Measurements from ENCODE around the gene CRISP2. TPM values are rescaled to one million over a fixed set of nuclear protein-coding genes. Genes with fewer than 3 reads are reported as not detected.

CRISP2 gene
- total and polyA plus RNA-seq, 2 donors (not counting 3 experiments of a cell fraction or from before 2014, with no cell fraction given) = not detected

- Histone ChIP-seq H3K4me2 (ENCODE audit: insufficient read depth, low read length) (no peak overlapping the region), H3K9me3 (replicated peaks; ENCODE audit: control insufficient read depth, insufficient read depth, low read length) (no peaks in the 10 kb centered on the region), H3K4me1 (ENCODE audit: control insufficient read depth, extremely low read depth, insufficient read depth, low read length) (no peaks in the 10 kb centered on the region), H3K36me3 (ENCODE audit: control insufficient read depth in 2 of 2, extremely low read depth in 1 of 2, insufficient read depth in 2 of 2, low read length in 2 of 2) (no peaks in the 10 kb centered on the region), H3K9ac (replicated peaks; ENCODE audit: extremely low read depth, insufficient read depth, low read length) (no peak overlapping the region), H3K79me2 (ENCODE audit: control insufficient read depth, insufficient read depth, low read length) (no peaks in the 10 kb centered on the region), H3K9me1 (replicated peaks; ENCODE audit: control insufficient read depth, extremely low read depth, insufficient read depth, low read length) (no peaks in the 10 kb centered on the region), H3K27me3 (ENCODE audit: control insufficient read depth in 2 of 2, insufficient read depth in 2 of 2, low read length in 2 of 2) (peaks cover 0 to 2% of the 10 kb centered on the region in 2 experiments), H4K20me1 (replicated peaks; ENCODE audit: control insufficient read depth, extremely low read depth, insufficient read depth, low read length) (no peaks in the 10 kb centered on the region), H3K27ac (ENCODE audit: insufficient read depth, low read depth, low read length) (no peak overlapping the region), H2AFZ (ENCODE audit: low read depth, low read length) (no peak overlapping the region), H3K4me3 (replicated peaks in 1 of 3; ENCODE audit: insufficient read depth in 1 of 3, low read depth in 1 of 3, low read length in 3 of 3) (no peak overlapping the region)
- no peak for TF ChIP-seq JUN (IDR thresholded peaks at IDR 0.05; ENCODE audit: borderline replicate concordance, insufficient read depth, insufficient read length, low read depth)
- TF ChIP-seq MAX (IDR thresholded peaks at IDR 0.05; ENCODE audit: insufficient read depth, insufficient read length) = no peak
- no peak for TF ChIP-seq FOS (IDR thresholded peaks at IDR 0.05; ENCODE audit: borderline replicate concordance, insufficient read depth, low read length)
- TF ChIP-seq GATA2 (IDR thresholded peaks at IDR 0.05; ENCODE audit: insufficient read depth, insufficient read length, low read depth, low read length) = no peak
- TF ChIP-seq CTCF (IDR thresholded peaks at IDR 0.05; ENCODE audit: extremely low read depth in 1 of 2, insufficient read depth in 1 of 2, low read depth in 1 of 2, low read length in 2 of 2) = no peak
- TF ChIP-seq POLR2A (IDR thresholded peaks at IDR 0.05; ENCODE audit: low read depth, low read length) = no peak
- TF ChIP-seq POLR2AphosphoS5 (IDR thresholded peaks at IDR 0.05; ENCODE audit: insufficient read depth, low read depth, low read length) = no peak
- TF ChIP-seq MYC (IDR thresholded peaks at IDR 0.05; ENCODE audit: low read depth, low read length) = no peak
- no peak for TF ChIP-seq EZH2 (IDR thresholded peaks at IDR 0.05; ENCODE audit: borderline replicate concordance, low read depth, low read length, severe bottlenecking)
- DNase-seq (ENCODE audit: low read depth, low spot score) = no peak
- FAIRE-seq = no peak
- BruUV-seq (replicated peaks) = no TSS peak
- ChIA-PET POLR2A (no interaction called here), CTCF (interaction anchor here (0.9 kb wide), 1 partner anchor 30 kb away, joined by 3 read pairs; no protein-coding TSS in a partner anchor)
- intact Hi-C loops (cut with micrococcal nuclease) (no loop called here), dilution Hi-C loops (cut with MboI; ENCODE audit: extremely low pct_ligation_motif_present, low sequenced_read_pairs) (no loop called here)
These were observed 67.1 kb downstream of the CRISP2 start for GRCh38 chr6:49646130-49646824.
